Measurements from ENCODE around the gene RPTOR. TPM values are rescaled to one million over a fixed set of nuclear protein-coding genes. Genes with fewer than 3 reads are reported as not detected.

Gene RPTOR
- total RNA-seq, 6 donors from 2014 or later, result 26.8 to 109 (median 36.8) TPM

- TF ChIP-seq CTCF (IDR thresholded peaks at IDR 0.05), result no peak
- no peak for TF ChIP-seq POLR2AphosphoS5 (IDR thresholded peaks at IDR 0.05)
- no peak for TF ChIP-seq POLR2A (IDR thresholded peaks at IDR 0.05)
- TF ChIP-seq EP300 (IDR thresholded peaks at IDR 0.05), result no peak
- H3K4me3 ChIP-seq, result no peak overlapping the region
- ATAC-seq (ENCODE audit: low FRiP score in 2 of 2) (no peak), DNase-seq (no peak)
- H3K36me3 ChIP-seq, result no peaks in the 10 kb centered on the region
- H3K9me3 ChIP-seq, result no peaks in the 10 kb centered on the region
- peaks cover 23 to 49% (median 34%) of the 10 kb centered on the region in 4 donors for H3K4me1 ChIP-seq
- no peaks in the 10 kb centered on the region for H3K27me3 ChIP-seq
- WGBS, 2 donors, result 90 to 92% methylated on average over 14 of the region's 14 CpGs
- H3K27ac ChIP-seq, result peak overlapping the region in 3 of 4 donors; percentile 23 to 62 (median 40)
These were observed 237.2 kb downstream of the RPTOR start for GRCh38 chr17:80781807-80782277.

- Histone ChIP-seq H3K36me3 (no peaks in the 10 kb centered on the region), H3K9me3 (no peaks in the 10 kb centered on the region), H3K4me3 (no peak overlapping the region), H3K27ac (peak overlapping the region in 2 of 4 donors; percentile 15 to 49), H3K4me1 (peaks cover 23 to 49% (median 34%) of the 10 kb centered on the region in 4 donors), H3K27me3 (no peaks in the 10 kb centered on the region)
- TF ChIP-seq CTCF (IDR thresholded peaks at IDR 0.05) (no peak), EP300 (IDR thresholded peaks at IDR 0.05) (no peak), POLR2A (IDR thresholded peaks at IDR 0.05) (no peak), POLR2AphosphoS5 (IDR thresholded peaks at IDR 0.05) (no peak)
- 47 to 48% methylated on average over 16 of the region's 16 CpGs for WGBS, 2 donors
- ATAC-seq (ENCODE audit: low FRiP score in 2 of 2) (no peak), DNase-seq (no peak)
These were observed 238.1 kb downstream of the RPTOR start for GRCh38 chr17:80782536-80783427.

GRCh38 chr17:80783486-80783885 is 238.8 kb downstream of the RPTOR start:
- WGBS, 2 donors, result 88 to 95% methylated on average over 8 of the region's 8 CpGs
- DNase-seq (no peak), ATAC-seq (ENCODE audit: low FRiP score in 2 of 2) (no peak)
- Histone ChIP-seq H3K4me1 (peaks cover 23 to 49% (median 34%) of the 10 kb centered on the region in 4 donors), H3K27ac (no peak overlapping the region), H3K36me3 (no peaks in the 10 kb centered on the region), H3K27me3 (no peaks in the 10 kb centered on the region), H3K9me3 (no peaks in the 10 kb centered on the region), H3K4me3 (no peak overlapping the region)
- TF ChIP-seq CTCF (IDR thresholded peaks at IDR 0.05) (no peak), POLR2A (IDR thresholded peaks at IDR 0.05) (no peak), POLR2AphosphoS5 (IDR thresholded peaks at IDR 0.05) (no peak), EP300 (IDR thresholded peaks at IDR 0.05) (no peak)

GRCh38 chr17:80783971-80784370 is 239.3 kb downstream of the RPTOR start:
- Histone ChIP-seq H3K27me3 (no peaks in the 10 kb centered on the region), H3K9me3 (no peaks in the 10 kb centered on the region), H3K36me3 (no peaks in the 10 kb centered on the region), H3K4me1 (peaks cover 24 to 49% (median 34%) of the 10 kb centered on the region in 4 donors), H3K4me3 (no peak overlapping the region), H3K27ac (peak overlapping the region in 1 of 4 donors; percentile 5)
- DNase-seq, result no peak
- no peak for ATAC-seq (ENCODE audit: low FRiP score in 2 of 2)
- TF ChIP-seq POLR2A (IDR thresholded peaks at IDR 0.05) (no peak), CTCF (IDR thresholded peaks at IDR 0.05) (no peak), EP300 (IDR thresholded peaks at IDR 0.05) (no peak), POLR2AphosphoS5 (IDR thresholded peaks at IDR 0.05) (no peak)
- WGBS, 2 donors, result 82 to 86% methylated on average over 6 of the region's 6 CpGs

Data from upper lobe of left lung (tissue), 6 donors.